Astrocyte of the cerebellum (primary cell): ENCODE results near the gene OLIG2.

Experiments used
- DNase-seq: peaks from one replicate; pipeline ENCODE4 v3.0.0-alpha.2; 2011; ENCODE audit warnings: low read depth
- H3K4me3 ChIP-seq: 2 replicates; pipeline ENCODE4 v1.5.1; 2011; ENCODE audit warnings: mild to moderate bottlenecking, low read depth, low read length, moderate library complexity
- in situ Hi-C: cut with HindIII; loops from 2 replicates; pipeline ENCODE4 v1.10.0; 2017; ENCODE audit warnings: low sequenced_read_pairs
- TF ChIP-seq, protein P1 (sequence below): IDR thresholded peaks from 2 replicates; pipeline ENCODE4 v1.5.1; 2012; ENCODE audit warnings: low read length, low read depth, moderate library complexity, mild to moderate bottlenecking; ENCODE audit errors: missing control alignments

OLIG2 gene

DNA sequence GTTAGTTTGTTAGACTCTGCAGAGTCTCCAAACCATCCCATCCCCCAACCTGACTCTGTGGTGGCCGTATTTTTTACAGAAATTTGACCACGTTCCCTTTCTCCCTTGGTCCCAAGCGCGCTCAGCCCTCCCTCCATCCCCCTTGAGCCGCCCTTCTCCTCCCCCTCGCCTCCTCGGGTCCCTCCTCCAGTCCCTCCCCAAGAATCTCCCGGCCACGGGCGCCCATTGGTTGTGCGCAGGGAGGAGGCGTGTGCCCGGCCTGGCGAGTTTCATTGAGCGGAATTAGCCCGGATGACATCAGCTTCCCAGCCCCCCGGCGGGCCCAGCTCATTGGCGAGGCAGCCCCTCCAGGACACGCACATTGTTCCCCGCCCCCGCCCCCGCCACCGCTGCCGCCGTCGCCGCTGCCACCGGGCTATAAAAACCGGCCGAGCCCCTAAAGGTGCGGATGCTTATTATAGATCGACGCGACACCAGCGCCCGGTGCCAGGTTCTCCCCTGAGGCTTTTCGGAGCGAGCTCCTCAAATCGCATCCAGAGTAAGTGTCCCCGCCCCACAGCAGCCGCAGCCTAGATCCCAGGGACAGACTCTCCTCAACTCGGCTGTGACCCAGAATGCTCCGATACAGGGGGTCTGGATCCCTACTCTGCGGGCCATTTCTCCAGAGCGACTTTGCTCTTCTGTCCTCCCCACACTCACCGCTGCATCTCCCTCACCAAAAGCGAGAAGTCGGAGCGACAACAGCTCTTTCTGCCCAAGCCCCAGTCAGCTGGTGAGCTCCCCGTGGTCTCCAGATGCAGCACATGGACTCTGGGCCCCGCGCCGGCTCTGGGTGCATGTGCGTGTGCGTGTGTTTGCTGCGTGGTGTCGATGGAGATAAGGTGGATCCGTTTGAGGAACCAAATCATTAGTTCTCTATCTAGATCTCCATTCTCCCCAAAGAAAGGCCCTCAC lies at the start of gene OLIG2:
OLIG2 (plus strand) TSS at position 447 of the 954 bp plus-strand sequence. CDS start 928 bp downstream, outside the sequence.
- in situ Hi-C loops: no loop called here
- TF ChIP-seq, protein P1, sequence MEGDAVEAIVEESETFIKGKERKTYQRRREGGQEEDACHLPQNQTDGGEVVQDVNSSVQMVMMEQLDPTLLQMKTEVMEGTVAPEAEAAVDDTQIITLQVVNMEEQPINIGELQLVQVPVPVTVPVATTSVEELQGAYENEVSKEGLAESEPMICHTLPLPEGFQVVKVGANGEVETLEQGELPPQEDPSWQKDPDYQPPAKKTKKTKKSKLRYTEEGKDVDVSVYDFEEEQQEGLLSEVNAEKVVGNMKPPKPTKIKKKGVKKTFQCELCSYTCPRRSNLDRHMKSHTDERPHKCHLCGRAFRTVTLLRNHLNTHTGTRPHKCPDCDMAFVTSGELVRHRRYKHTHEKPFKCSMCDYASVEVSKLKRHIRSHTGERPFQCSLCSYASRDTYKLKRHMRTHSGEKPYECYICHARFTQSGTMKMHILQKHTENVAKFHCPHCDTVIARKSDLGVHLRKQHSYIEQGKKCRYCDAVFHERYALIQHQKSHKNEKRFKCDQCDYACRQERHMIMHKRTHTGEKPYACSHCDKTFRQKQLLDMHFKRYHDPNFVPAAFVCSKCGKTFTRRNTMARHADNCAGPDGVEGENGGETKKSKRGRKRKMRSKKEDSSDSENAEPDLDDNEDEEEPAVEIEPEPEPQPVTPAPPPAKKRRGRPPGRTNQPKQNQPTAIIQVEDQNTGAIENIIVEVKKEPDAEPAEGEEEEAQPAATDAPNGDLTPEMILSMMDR: no peak
- no peak within 1 kb of the TSS for H3K4me3 ChIP-seq
- DNase-seq: no peak

DNA sequence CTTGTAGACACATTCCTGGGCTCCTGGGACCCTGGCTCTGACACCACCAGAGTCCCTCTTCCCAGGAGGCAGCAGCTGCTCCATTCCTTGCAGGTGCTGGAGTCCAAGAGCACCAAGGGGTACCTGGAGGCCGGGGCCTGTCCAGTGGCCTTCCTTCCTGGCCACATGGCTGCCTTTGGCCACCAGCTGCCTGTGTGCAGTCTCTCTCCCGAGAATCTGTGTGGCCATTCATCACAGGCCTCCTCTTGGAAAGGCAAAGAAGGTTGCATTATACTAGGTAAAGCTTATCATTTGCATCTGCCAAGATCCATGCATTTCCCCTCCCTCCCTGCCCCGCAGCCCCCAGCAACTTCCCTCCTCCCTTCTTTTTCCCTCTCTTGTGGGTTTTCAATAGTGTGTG lies 48.9 kb upstream of the OLIG2 start:
- DNase-seq: no peak
- H3K4me3 ChIP-seq: no peak overlapping the region
- TF ChIP-seq, protein P1: no peak
- in situ Hi-C loops: no loop called here

DNA sequence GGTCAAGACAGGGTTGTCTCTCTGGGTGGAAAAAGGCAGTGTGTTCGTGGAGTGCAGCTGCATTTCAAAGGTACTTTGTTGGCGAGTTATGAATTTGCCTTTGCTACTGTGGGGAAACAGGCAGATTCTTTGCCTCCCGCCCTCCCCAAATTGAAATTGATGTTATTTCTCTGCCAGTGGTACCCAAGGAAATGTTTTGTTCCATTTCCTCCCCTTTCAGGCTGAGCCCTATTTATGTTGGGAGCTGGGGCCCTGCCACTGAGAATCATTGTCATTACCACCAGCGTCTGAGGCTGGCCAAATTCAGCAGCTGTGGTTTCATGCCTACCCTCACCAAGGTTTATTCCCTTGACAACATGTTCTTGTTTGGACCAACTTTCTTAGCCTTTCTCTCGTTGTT lies 48.5 kb upstream of the OLIG2 start:
- TF ChIP-seq, protein P1: no peak
- H3K4me3 ChIP-seq: no peak overlapping the region
- in situ Hi-C loops: no loop called here
- DNase-seq: no peak

DNA sequence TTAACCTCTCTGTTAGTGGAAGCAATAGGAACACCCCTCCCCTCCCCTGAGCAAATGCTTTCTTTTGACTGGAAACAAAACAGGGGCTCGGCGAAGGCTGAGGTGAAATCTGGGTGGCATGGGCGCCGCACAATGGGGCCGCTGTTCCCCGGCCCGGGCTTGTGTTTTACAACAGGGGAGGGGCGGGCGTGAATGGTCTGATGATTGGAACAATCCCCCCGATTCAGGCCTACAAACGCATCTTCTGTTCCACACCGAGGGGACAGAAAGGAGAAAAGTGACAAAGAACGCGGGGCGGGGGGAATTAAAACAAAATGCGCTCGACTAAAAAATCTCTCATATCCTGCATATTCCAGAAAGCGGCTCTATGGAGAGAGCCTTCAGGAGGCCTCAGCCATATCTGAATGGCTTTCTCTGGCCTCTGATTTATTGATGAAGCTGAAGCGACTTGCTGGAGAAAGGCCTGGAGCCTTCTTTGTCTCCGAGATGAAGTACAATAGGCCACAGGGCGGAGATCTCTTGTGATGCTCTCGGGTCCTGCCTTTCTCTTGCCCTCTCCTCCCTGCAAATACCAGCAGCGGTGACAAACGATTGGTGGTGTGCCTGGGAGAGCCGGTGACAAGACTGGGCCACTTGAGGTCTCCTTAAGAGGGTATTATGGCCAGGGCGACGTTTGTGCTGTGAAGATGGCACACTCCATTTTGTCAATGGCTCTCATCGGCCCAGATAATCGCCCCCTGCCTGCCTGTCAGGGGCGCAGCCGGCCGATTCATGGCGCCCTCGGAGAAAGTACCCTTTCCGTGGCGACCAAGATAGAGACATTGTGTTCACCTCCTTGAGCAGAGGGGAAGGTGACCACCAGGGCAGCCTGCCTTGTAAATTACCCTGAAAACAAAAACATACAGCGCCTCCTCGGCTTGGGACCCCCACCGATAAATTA lies 47.1 kb upstream of the OLIG2 start:
- in situ Hi-C loops: no loop called here
- TF ChIP-seq, protein P1: no peak
- DNase-seq: no peak
- H3K4me3 ChIP-seq: no peak overlapping the region

DNA sequence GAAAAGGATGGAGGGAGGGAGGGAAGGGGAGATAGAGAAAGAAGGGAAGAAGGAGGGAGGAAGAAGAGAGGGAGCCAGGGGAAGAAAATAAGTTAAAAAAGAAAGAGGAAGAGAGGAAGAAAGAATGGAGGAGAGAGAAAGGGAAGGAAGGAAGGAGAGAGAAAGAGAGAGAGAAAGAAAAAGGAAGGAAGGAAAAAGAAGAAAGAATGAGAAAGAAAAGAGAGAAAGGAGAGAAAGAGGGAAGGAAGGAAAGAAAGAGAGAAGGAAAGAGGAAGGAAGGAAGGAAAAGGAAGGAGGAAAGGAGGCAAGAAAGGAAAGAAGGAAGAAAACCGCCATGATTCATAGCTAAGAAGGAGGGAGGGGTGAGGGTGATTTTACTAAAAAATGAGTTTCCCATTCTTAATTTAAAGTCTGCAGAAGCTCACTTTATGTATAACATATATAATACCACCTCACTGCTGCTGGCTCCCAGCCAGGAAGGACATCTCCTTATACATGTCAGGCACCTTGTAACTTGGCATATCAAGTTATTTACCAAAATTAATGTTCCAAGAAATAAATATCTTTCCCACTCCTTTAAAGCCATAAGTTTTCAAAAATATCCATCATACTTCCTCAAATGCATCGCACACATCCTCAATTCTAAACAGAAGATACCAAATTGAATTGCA lies 46.0 kb upstream of the OLIG2 start:
- H3K4me3 ChIP-seq: no peak overlapping the region
- DNase-seq: no peak
- TF ChIP-seq, protein P1: no peak
- in situ Hi-C loops: no loop called here

DNA sequence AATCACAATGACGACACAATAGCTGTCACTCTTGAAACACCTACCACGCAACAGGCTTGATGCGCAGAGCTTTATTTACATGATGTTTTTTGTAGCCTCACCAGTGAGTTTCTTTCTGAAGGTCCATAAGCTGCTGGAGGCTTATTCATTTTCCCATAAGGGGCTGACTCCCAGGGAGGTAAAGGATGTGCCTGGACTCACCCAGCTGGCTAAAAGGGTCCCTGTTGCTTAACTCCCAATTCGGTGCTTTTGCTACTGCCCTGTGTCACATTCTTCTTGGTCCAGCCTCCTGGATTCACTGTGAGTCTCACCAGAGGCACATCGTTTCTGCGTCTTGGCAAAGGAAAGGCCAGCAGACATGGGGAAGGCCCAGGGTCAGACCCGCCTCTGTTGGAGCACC lies 44.6 kb upstream of the OLIG2 start:
- H3K4me3 ChIP-seq: no peak overlapping the region
- DNase-seq: no peak
- TF ChIP-seq, protein P1: no peak
- in situ Hi-C loops: no loop called here
